IMR-90 (cell line): ENCODE measurements around the gene HSP90AB1. TPM values are rescaled to one million over a fixed set of nuclear protein-coding genes. Genes with fewer than 3 reads are reported as not detected.
A peak's percentile ranks its signal among the peaks of the same experiment; 100 is the strongest.

ENCODE experiments used
- ATAC-seq: fragments of 200-7000 bp; cut with Tn5 transposase; 2 replicates; pipeline ENCODE4 v1.9.1; 2020; ENCODE audit warnings: low read depth, mild to moderate bottlenecking, moderate library complexity
- BruUV-seq: library from RNA; stranded (reverse); fragments of 400-500 nt; replicated peaks from 2 replicates; lab custom pipeline; 2021; lab: Mats Ljungman, UMichigan
- CTCF ChIA-PET: fragments of 300-600 bp; formaldehyde crosslinking; extraction: SDS; loops from one replicate; lab custom pipeline; 2021; ENCODE audit warnings: antibody characterized with exemption; lab: Yijun Ruan, JAX
- POLR2A ChIA-PET: fragments of 300-600 bp; sonication (Branson Sonifier 250); formaldehyde crosslinking; loops from one replicate; lab custom pipeline; 2022; ENCODE audit warnings: antibody characterized with exemption; ENCODE audit not compliant: unreplicated experiment; lab: Charles Lee
- DNase-seq: peaks from one replicate; pipeline ENCODE4 v3.0.0; 2013
- H2AFZ ChIP-seq: replicated peaks from 2 replicates; pipeline ENCODE3; 2013; ENCODE audit warnings: low read length, mild to moderate bottlenecking; ENCODE audit not compliant: poor library complexity
- H2AK5ac ChIP-seq: 2 replicates; pipeline ENCODE4 v1.6.1; 2013; ENCODE audit warnings: low read depth, low read length, inconsistent platforms
- H2AK9ac ChIP-seq: replicated peaks from 2 replicates; pipeline ENCODE3; 2013; ENCODE audit warnings: mild to moderate bottlenecking, low read depth, low read length, moderate library complexity; ENCODE audit not compliant: poor library complexity
- H2BK120ac ChIP-seq: 2 replicates; pipeline ENCODE4 v1.6.1; 2013; ENCODE audit warnings: low read depth, low read length, inconsistent platforms
- H2BK15ac ChIP-seq: 3 replicates; pipeline ENCODE4 v1.6.1; 2013; ENCODE audit warnings: low read depth, low read length, inconsistent platforms
- H2BK20ac ChIP-seq: 2 replicates; pipeline ENCODE4 v1.6.1; 2013; ENCODE audit warnings: low read depth, mild to moderate bottlenecking, inconsistent platforms, low read length, moderate library complexity
- H2BK5ac ChIP-seq: 2 replicates; pipeline ENCODE4 v1.6.1; 2013; ENCODE audit warnings: mild to moderate bottlenecking, low read depth, low read length, inconsistent platforms; ENCODE audit not compliant: poor library complexity, severe bottlenecking
- H3K14ac ChIP-seq: replicated peaks from 2 replicates; pipeline ENCODE4 v1.6.1; 2013; ENCODE audit warnings: low read depth, low read length, inconsistent platforms
- H3K18ac ChIP-seq: 2 replicates; pipeline ENCODE4 v1.6.1; 2013; ENCODE audit warnings: low read depth, low read length, control low read depth
- H3K23ac ChIP-seq: 2 replicates; pipeline ENCODE4 v1.6.1; 2013; ENCODE audit warnings: low read depth, low read length, inconsistent platforms
- H3K27ac ChIP-seq: 2 replicates; pipeline ENCODE4 v1.5.1; 2013; ENCODE audit warnings: mild to moderate bottlenecking, control low read depth, low read length; ENCODE audit not compliant: insufficient read depth
- H3K27me3 ChIP-seq: 2 replicates; pipeline ENCODE4 v1.6.1; 2013; ENCODE audit warnings: low read length; ENCODE audit not compliant: control insufficient read depth, insufficient read depth
- H3K36me3 ChIP-seq: 2 replicates; pipeline ENCODE4 v1.6.1; 2013; ENCODE audit warnings: low read length, mixed read lengths; ENCODE audit not compliant: control insufficient read depth, insufficient read depth
- H3K4ac ChIP-seq: 2 replicates; pipeline ENCODE4 v1.6.1; 2013; ENCODE audit warnings: low read depth, low read length, inconsistent platforms
- H3K4me1 ChIP-seq: 2 replicates; pipeline ENCODE4 v1.6.1; 2013; ENCODE audit warnings: low read length, mixed read lengths; ENCODE audit not compliant: control insufficient read depth, insufficient read depth
- H3K4me2 ChIP-seq: 2 replicates; pipeline ENCODE4 v1.6.1; 2013; ENCODE audit warnings: low read depth, mild to moderate bottlenecking, control low read depth, low read length, moderate library complexity
- H3K4me3 ChIP-seq: 2 replicates; pipeline ENCODE4 v1.5.1; 2013; ENCODE audit warnings: low read depth, mild to moderate bottlenecking, control low read depth, low read length, moderate library complexity; ENCODE audit not compliant: insufficient read depth
- H3K56ac ChIP-seq: 2 replicates; pipeline ENCODE4 v1.6.1; 2013; ENCODE audit warnings: low read length, inconsistent platforms; ENCODE audit not compliant: insufficient read depth; ENCODE audit errors: extremely low read depth
- H3K79me1 ChIP-seq, 2 experiments: 2 replicates each; pipeline ENCODE4 v1.6.1; 2013; ENCODE audit warnings: low read length in 2 of 2, inconsistent platforms in 1 of 2, low read depth in 1 of 2
- H3K9ac ChIP-seq: 2 replicates; pipeline ENCODE4 v1.6.1; 2013; ENCODE audit warnings: low read depth, low read length, control low read depth
- H3K9me1 ChIP-seq: 2 replicates; pipeline ENCODE4 v1.6.1; 2013; ENCODE audit warnings: low read length, inconsistent platforms; ENCODE audit not compliant: insufficient read depth
- H3K9me3 ChIP-seq: 2 replicates; pipeline ENCODE4 v1.6.1; 2013; ENCODE audit warnings: low read length; ENCODE audit not compliant: control insufficient read depth, insufficient read depth
- H4K20me1 ChIP-seq: 2 replicates; pipeline ENCODE4 v1.6.1; 2013; ENCODE audit warnings: low read length, inconsistent platforms; ENCODE audit not compliant: insufficient read depth
- H4K5ac ChIP-seq: 2 replicates; pipeline ENCODE4 v1.6.1; 2013; ENCODE audit warnings: mild to moderate bottlenecking, low read depth, low read length, control low read depth
- H4K8ac ChIP-seq, 2 experiments: 2 replicates each; pipeline ENCODE4 v1.6.1; 2013; ENCODE audit warnings: low read depth in 2 of 2, low read length in 2 of 2, control low read depth in 1 of 2, inconsistent platforms in 1 of 2
- H4K91ac ChIP-seq: 2 replicates; pipeline ENCODE4 v1.6.1; 2013; ENCODE audit warnings: low read depth, low read length, inconsistent platforms; ENCODE audit not compliant: insufficient read depth
- BHLHE40 ChIP-seq: fragments of 150-350 bp; IDR thresholded peaks from 2 replicates; pipeline ENCODE4 v1.6.1; 2016; ENCODE audit warnings: mild to moderate bottlenecking, low read depth, low read length
- MAZ ChIP-seq: IDR thresholded peaks from 2 replicates; pipeline ENCODE4 v1.6.1; 2012; ENCODE audit warnings: low read depth, mild to moderate bottlenecking, low read length, improper control_type of control experiment, moderate library complexity, borderline replicate concordance
- MXI1 ChIP-seq: IDR thresholded peaks from 2 replicates; pipeline ENCODE4 v1.6.1; 2012; ENCODE audit warnings: low read depth, mild to moderate bottlenecking, low read length, moderate library complexity, borderline replicate concordance
- RAD21 ChIP-seq: IDR thresholded peaks from 2 replicates; pipeline ENCODE4 v1.6.1; 2012; ENCODE audit warnings: low read length, improper control_type of control experiment
- RFX5 ChIP-seq: IDR thresholded peaks from 2 replicates; pipeline ENCODE4 v1.8.0; 2012; ENCODE audit warnings: low read depth, mild to moderate bottlenecking, low read length, moderate library complexity
- WGBS, 2 experiments: methylation state at CpG; one replicate each; pipeline versions ENCODE4 v1.1.5 to v1.1.7; 2013; ENCODE audit warnings: missing lambda C conversion rate in 2 of 2; ENCODE audit not compliant: insufficient read length in 1 of 2; ENCODE audit errors: extremely low coverage in 2 of 2; 5-methylcytosine and 5-hydroxymethylcytosine counted together
- dilution Hi-C: fragments of 300-500 bp; cut with HindIII; formaldehyde crosslinking; loops from one replicate; pipeline ENCODE4 v1.14.3; 2018; ENCODE audit warnings: low sequenced_read_pairs; ENCODE audit not compliant: unreplicated experiment
- in situ Hi-C: fragments of 300-500 bp; cut with MboI; formaldehyde crosslinking; loops from 3 replicates; pipeline ENCODE4 v1.14.3; 2019; ENCODE audit warnings: low sequenced_read_pairs, inconsistent platforms, mixed read lengths
- intact Hi-C: fragments of 100-400 bp; cut with micrococcal nuclease; formaldehyde crosslinking; loops from 2 replicates; pipeline ENCODE4 v1.10.0; 2022
- polyA plus RNA-seq, 3 experiments: library from polyadenylated mRNA; depleted of rRNA; stranded (reverse); fragments of >200 nt; gene quantifications; 2 replicates each; pipeline ENCODE4 v1.2.3, GENCODE V29; 2012; ENCODE audit warnings: low replicate concordance in 1 of 3
- total RNA-seq: library from RNA; depleted of rRNA; stranded (reverse); fragments of >200 nt; gene quantifications from 2 replicates; pipeline ENCODE4 v1.2.3, GENCODE V29; 2012
- TF ChIP-seq, protein P1 (sequence below): fragments of 150-350 bp; IDR thresholded peaks from 2 replicates; pipeline ENCODE4 v1.6.1; 2016; ENCODE audit warnings: low read depth, mild to moderate bottlenecking, low read length, moderate library complexity, borderline replicate concordance
- TF ChIP-seq, protein P2 (sequence below): conservative IDR thresholded peaks from 2 replicates; pipeline ENCODE4 v1.5.1; 2012; ENCODE audit warnings: mild to moderate bottlenecking, low read depth, low read length, improper control_type of control experiment
- TF ChIP-seq, protein P3 (sequence below): fragments of 150-350 bp; IDR thresholded peaks from 2 replicates; pipeline ENCODE4 v1.6.1; 2017; ENCODE audit warnings: mild to moderate bottlenecking, antibody characterized with exemption, low read length, low read depth

HSP90AB1 gene
- total and polyA plus RNA-seq, 2 of the 4 experiments (the other 2 are of a cell fraction), result 887 to 1,307 TPM

DNA sequence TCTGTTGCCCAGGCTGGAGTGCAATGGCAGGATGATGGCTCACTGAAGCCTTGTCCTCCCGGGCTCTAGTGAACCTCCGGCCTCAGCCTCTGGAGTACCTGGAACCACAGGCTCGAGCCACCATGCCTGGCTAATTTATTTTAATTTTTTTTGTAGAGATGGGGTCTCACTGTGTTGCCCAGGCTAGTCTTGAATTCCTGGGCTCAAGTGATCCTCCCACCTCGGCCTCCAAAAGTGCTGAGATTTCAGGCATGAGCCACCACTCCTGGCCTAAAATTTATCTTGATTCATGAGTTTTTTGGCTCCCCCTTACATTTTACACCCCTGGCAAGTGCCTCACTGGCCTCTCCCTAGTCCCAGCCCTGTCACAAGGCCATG, 26.0 kb upstream of the HSP90AB1 start (continued):
- TF ChIP-seq, protein P1, sequence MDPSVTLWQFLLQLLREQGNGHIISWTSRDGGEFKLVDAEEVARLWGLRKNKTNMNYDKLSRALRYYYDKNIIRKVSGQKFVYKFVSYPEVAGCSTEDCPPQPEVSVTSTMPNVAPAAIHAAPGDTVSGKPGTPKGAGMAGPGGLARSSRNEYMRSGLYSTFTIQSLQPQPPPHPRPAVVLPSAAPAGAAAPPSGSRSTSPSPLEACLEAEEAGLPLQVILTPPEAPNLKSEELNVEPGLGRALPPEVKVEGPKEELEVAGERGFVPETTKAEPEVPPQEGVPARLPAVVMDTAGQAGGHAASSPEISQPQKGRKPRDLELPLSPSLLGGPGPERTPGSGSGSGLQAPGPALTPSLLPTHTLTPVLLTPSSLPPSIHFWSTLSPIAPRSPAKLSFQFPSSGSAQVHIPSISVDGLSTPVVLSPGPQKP, result no peak
- TF ChIP-seq BHLHE40, result no peak

DNA sequence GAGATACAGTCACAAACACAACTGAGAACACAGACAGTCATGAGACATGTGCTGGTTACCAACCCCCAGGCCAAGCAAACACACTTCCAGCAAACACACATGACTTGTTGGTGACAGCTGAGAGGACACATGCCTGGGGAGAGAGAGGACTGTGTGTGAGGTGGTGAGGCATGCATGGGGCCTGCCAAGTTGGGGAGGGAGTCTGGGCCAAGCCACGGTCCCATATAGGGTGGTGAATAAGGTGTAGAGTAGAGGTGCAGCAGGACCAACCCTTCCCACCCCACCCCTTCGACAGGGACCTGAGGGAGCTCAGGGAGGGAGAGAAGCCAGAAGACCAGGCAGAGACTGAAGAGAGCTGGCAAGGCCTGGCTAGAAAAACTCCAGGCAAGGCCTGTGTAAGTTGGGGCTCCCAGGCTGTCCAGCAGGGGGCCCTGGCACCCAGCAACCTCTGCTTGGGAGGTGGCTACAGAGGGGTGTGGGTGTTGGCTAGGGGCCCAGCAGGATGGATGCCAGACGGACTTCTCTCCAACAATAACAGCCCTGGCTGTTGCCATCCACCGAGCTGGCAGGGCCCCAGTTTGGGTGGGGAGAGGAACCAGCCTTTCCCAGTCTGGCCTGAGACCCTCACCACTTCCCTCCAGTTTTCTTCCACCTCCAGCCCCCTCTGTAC, 25.5 kb upstream of the HSP90AB1 start:
- CTCF ChIA-PET, result interaction anchor here (1.2 to 4.1 kb wide), 2 partner anchors 13 to 25 kb away, joined by 3 to 20 read pairs; no protein-coding TSS in a partner anchor
- Histone ChIP-seq H3K14ac (peak overlapping the region; percentile 58; the same call in 1 of the 2 replicates), H4K91ac (no peak overlapping the region; the same call in 1 of the 2 replicates), H3K56ac (no peak overlapping the region), H3K4me1 (peaks cover 16% of the 10 kb centered on the region), H2BK15ac (no peak overlapping the region), H3K23ac (no peak overlapping the region), H4K5ac (no peak overlapping the region), H2AFZ (peak overlapping the region; percentile 77), H2AK9ac (peak overlapping the region; percentile 44), H3K79me1 (peaks cover 0 to 8% of the 10 kb centered on the region in 2 experiments; a peak in 1 of 4 replicates), H4K8ac (peak overlapping the region in 1 of 2 experiments; percentile 26; a peak in 1 of 4 replicates), H3K27ac (no peak overlapping the region), H4K20me1 (no peaks in the 10 kb centered on the region), H2AK5ac (peak overlapping the region; percentile 70; the same call in 1 of the 2 replicates), H3K9ac (no peak overlapping the region), H2BK120ac (no peak overlapping the region), H3K9me3 (no peaks in the 10 kb centered on the region), H3K4me3 (no peak overlapping the region), H3K18ac (no peak overlapping the region), H3K9me1 (peaks cover 4% of the 10 kb centered on the region; the same call in 1 of the 2 replicates), H3K4me2 (no peak overlapping the region), H3K4ac (peak overlapping the region; percentile 55; the same call in 1 of the 2 replicates), H2BK20ac (no peak overlapping the region), H3K36me3 (no peaks in the 10 kb centered on the region), H3K27me3 (peaks cover 7% of the 10 kb centered on the region; the same call in 1 of the 2 replicates), H2BK5ac (no peak overlapping the region)
- no CpG with 5 or more reads among the region's 4 CpGs for WGBS, 2 experiments
- DNase-seq (peak; percentile 62), ATAC-seq (peak; percentile 55)
- in situ Hi-C loops, result no loop called here
- BruUV-seq, result no TSS peak
- POLR2A ChIA-PET, result interaction anchor here (0.6 kb wide), 1 partner anchor 171 kb away, joined by 6 read pairs; no protein-coding TSS in a partner anchor
- intact Hi-C loops, result no loop called here
- dilution Hi-C loops, result no loop called here
- TF ChIP-seq, protein P2, sequence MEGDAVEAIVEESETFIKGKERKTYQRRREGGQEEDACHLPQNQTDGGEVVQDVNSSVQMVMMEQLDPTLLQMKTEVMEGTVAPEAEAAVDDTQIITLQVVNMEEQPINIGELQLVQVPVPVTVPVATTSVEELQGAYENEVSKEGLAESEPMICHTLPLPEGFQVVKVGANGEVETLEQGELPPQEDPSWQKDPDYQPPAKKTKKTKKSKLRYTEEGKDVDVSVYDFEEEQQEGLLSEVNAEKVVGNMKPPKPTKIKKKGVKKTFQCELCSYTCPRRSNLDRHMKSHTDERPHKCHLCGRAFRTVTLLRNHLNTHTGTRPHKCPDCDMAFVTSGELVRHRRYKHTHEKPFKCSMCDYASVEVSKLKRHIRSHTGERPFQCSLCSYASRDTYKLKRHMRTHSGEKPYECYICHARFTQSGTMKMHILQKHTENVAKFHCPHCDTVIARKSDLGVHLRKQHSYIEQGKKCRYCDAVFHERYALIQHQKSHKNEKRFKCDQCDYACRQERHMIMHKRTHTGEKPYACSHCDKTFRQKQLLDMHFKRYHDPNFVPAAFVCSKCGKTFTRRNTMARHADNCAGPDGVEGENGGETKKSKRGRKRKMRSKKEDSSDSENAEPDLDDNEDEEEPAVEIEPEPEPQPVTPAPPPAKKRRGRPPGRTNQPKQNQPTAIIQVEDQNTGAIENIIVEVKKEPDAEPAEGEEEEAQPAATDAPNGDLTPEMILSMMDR, result peak; percentile 72
- TF ChIP-seq RAD21 (peak; percentile 47), RFX5 (no peak), MXI1 (peak; percentile 14; the same call in 1 of the 2 replicates), MAZ (peak; percentile 59; the same call in 1 of the 2 replicates)
- TF ChIP-seq, protein P3, sequence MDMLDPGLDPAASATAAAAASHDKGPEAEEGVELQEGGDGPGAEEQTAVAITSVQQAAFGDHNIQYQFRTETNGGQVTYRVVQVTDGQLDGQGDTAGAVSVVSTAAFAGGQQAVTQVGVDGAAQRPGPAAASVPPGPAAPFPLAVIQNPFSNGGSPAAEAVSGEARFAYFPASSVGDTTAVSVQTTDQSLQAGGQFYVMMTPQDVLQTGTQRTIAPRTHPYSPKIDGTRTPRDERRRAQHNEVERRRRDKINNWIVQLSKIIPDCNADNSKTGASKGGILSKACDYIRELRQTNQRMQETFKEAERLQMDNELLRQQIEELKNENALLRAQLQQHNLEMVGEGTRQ, result no peak
- TF ChIP-seq, protein P1, result no peak
